NCI-H524 treated with DMSO at 0.1 percent for 48 hours (cell line): ENCODE measurements around the gene PACS2.
A peak's percentile ranks its signal among the peaks of the same experiment; 100 is the strongest.
"Not testable (repeated sequence)": the region's sequence is repeated elsewhere in the genome, so short reads cannot be mapped to it uniquely, and the experiment has no call there.

ENCODE experiments used
- DNase-seq: peaks from one replicate; lab custom pipeline; 2025; lab: John Stamatoyannopoulos, UW

Gene PACS2

DNA sequence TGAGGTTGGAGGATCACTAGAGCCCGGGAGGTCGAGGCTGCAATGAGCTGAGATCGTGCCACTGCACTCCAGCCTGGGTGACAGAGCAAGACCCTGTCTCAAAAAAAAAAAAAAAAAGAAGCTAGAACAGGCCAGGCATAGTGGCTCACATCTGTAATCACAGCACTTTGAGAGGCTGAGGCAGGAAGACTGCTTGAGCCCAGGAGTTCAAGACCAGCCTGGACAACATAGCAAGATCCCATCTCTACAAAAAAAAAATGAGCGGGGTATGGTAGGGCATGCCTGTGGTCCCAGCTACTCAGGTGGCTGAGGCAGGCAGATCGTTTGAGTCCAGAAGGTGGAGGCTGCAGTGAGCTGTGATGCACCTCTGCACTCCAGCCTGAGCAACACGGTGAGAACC lies 25.6 kb upstream of the PACS2 start:
- not testable (repeated sequence) for DNase-seq

DNA sequence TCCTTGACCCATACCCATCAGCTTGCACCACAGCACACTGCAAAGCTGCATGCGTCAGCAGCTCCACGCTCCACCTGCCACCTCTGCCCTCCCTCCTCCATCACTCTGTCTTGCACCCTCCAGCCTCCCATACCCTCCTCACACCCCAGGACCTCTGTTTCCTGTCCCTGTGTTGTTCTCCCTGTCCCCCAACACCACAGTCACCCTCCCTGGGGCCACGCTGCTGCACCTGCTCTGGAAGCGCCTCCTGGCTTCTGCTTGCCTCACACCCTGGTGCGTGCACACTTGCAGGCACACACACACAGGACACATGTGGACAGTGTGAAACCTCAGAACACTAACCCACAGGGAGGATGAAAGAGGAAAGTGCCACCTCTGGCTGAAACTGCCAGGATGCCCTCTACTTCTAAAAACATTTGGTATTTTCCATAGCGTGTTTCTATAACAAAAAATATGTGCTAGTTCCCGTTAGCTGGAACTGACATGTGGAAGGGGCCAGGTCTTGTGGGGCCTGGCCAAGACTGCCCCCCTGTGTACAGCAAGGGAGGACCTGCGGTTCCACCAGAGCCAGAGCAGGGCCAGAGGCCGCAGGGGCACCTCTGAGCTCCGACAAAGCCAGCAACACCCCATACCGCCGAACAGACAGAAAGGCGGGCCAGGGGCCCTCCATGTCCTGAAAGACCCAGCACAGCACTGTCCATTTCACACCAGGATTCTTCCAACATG lies 23.8 kb upstream of the PACS2 start:
- DNase-seq: no peak

DNA sequence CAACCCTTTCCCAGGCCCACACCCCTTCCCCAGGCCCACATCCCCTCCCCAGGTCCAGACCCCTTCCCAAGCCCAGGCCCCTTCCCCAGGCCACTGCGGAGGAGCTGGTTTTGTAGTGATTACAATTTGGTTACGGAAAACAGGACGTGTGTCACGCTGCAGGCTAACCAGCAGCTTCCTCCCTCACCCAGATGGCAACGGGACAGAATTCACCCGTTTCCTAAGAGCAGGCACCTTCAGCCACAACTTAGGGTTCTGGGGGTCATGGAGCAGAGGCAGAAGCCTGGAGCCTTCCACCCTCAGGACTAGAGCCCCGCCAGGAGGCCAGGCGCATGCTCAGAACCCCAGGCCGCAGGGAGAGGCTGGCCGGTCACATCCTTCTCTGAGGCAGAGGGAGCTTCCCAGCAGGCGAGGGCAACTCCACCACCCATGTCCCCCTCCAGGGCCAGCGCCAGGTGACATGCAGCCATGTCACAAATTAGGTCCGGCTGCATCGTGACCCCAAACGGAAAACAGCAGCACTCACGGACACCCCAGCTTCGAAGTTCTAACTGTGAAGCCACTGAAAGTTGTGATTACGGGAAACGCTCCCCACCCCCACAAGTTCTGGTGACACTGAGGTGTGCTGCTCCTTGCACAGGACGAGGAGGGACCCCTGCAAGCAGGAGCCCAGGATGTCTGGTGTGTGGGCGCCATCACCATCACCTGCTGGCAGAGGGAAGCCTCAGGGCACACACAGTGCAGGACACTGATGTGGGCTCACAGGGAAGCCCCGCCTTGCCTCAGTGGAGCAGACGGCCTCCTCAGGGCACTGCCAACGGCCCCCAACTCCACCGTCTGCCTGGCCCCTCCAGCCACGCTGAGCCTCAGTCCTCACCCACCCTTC lies 21.5 kb upstream of the PACS2 start:
- no peak for DNase-seq

DNA sequence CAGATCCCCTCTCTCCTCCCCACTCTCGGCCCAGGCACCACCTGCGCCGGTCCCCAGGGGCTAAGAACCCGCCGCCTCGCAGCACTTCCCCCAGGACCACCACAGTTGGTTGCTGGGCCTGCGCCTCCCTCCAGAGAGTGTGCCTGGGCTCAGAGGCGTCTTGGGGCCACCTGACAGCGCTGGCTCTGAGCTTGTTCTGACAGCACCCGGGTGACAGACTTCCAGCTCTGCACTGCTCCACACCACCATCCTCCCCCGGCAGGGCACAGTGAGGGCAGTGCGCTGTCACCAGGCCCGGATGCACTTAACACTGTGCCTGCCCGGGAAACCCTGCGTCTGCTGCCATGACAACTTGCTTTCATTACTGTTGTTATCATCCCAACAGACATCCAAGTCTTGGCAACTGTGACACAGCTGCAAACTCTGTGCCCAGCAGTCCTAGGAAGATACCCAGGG lies 20.4 kb upstream of the PACS2 start:
- no peak for DNase-seq

DNA sequence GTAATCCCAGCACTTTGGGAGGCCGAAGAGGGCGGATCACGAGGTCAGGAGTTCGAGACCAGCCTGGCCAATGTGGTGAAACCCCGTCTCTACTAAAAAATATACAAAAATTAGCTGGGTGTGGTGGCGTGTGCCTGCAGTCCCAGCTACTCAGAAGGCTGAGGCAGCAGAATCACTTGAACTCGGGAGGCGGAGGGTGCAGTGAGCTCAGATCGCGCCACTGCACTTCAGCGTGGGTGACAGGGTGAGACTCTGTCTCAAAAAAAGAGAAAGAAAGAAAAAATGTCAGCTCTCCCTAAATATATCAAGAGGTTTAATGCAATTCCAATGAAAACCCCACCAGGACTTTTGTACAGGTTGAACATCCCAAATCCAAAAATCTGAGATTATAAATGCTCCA lies 17.2 kb upstream of the PACS2 start:
- DNase-seq: not testable (repeated sequence)

DNA sequence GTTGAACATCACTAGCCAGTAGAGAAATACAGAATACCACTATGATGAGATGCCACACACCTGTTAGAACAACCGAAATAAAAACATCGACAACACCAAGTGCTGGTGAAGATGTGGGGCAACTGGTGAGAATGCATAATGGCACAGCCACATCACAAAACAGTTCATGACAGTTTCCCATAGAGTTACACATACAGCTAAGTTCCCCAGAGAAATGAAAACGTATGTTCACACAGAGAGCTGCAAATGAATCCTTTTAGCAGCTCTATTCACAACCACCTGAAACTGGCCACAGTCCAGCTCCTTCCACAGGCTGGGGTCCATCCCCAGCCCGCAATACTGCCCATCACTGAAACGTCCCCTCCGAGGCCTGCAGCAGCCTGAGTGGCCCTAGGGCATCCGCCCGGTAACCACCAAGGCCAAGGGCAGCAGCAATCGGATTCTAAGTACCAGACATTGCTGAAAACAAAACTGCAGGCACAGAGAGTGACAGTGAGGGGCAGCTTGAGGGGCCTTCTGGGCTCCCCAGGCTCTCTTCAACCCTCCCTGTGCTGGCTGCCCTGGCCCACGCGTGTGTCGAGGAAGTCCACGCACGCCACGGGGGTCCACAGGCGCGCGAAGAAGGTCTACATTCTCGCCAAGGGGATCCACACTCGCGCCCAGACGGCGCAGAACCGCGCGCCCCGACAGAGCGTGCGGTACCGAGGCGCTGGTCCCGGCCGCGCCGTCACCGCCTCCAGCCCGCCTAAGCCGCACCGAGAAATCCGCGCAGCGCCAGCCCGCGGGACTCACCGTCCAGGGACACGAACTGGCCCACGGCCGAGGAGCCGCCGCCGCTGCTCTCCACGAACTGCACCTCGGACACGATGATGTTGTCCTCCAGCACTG lies 14.7 kb upstream of the PACS2 start:
- DNase-seq: no peak

DNA sequence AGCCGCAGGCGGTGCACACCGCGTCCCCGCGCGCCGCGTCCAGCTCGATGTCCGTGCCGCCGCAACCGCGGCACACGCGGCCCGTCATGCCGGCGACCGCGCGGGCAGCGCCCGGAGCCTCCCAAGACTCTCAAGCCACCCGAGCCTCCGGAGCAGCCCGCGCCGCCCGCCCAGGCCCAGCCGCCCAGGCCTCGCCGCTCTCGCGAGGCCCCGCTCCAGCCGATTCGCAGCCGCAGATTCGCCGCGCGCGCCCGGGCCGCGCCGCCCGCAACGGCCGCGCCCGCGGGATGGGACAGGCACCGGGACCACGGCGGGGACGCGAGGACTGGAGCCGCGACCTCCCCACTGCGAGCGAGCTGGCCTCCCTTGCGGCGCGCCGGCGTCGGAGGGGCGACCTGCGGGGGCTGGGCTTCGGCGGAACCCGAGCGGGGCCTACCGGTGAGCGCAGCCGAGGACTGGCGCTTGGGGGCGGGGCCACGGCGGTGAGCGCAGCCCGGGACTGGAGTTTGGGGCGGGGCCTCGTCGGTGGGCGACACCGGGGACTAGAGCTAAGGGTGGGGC lies 13.9 kb upstream of the PACS2 start, which contains the start of gene BRF1:
Gene BRF1 (minus strand): TSS at position 460 of the 561 bp plus-strand sequence. CDS start 372 bp downstream, at position 88.
- no peak for DNase-seq

DNA sequence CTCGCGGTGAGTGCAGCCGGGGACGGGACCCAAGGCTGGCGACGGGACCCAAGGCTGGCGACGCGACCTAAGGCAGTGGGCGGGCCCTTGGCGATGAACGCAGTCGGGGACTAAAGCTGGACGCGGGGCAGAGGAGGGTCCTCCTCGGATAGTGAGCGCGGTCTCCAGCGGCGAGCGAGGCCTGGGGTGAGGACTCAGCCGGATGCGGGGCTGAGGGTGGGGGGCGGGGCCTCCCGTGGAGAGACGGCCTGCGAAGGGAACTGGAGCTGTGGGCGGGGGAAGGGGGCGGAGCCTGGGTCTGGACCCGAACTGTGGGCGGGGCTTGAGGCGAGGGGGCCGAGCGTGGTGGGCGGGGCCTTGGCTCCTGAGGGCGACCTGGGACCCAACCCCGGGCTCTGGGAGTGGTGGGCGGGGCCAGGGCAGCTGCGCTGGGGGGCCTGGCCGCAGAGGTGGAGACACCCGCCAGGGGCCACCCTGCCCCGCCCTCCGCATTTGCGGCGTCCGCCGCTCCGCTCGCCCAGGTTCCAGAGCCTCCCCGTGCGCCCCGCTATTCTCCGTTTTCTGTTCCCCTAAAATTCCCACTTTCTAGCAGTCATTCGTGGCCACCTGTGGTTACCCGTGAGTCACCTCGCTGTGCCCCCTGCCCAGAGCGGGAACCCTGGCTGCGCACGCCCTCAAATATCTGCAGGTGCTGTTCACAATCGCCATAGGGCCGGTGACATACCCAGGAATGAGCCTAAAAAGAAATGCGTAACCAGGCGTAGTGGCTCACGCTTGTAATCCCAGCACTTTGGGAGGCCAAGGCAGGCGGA lies 13.2 kb upstream of the PACS2 start:
- peak; percentile 81 for DNase-seq

DNA sequence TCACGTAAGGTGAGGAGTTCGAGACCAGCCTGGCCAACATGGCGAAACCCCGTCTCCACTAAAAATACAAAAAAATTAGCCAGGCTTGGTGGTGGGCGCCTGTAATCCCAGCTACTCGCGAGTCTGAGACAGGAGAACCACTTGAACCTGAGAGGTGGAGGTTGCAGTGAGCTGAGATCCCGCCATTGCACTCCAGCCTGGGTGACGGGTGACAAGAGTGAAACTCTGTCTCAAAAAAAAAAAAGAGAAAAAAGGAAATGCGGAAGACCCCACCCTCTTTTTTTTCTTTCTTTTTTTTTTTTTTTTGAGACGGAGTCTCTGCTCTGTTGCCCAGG lies 12.7 kb upstream of the PACS2 start:
- DNase-seq: not testable (repeated sequence)

DNA sequence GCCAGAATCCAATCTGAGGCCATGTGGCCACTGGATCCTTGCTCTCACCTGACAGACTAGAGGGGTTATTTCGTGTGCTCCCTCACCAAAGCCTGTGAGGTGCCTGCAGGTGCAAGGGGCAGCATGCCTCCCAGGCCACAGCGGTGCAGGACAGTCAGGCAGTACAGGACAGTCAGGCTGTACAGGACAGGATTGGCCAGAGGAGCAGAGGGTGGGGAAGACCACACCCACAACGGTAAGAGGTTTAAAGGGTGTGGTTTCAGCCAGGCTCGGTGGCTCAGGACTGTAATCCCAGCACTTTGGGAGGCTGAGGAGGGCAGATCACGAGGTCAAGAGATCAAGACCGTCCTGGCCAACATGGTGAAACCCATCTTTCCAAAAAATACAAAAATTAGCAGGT lies 10.6 kb upstream of the PACS2 start:
- DNase-seq: no peak

DNA sequence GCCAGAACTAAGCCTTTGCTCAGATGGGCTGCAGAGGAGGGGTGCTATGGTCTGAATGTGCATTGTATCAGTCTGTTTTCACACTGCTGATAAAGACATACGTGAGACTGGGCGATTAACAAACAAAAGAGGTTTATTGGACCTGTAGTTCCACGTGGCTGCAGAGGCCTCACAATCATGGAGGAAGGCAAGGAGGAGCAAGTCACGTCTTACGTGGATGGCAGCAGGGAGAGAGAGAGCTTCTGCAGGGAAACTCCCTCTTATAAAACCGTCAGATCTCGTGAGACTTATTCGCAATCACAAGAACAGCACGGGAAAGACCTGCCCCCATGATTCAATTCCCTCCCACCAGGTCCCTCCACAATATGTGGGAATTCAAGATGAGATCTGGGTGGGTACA lies 10.0 kb upstream of the PACS2 start:
- DNase-seq: no peak

DNA sequence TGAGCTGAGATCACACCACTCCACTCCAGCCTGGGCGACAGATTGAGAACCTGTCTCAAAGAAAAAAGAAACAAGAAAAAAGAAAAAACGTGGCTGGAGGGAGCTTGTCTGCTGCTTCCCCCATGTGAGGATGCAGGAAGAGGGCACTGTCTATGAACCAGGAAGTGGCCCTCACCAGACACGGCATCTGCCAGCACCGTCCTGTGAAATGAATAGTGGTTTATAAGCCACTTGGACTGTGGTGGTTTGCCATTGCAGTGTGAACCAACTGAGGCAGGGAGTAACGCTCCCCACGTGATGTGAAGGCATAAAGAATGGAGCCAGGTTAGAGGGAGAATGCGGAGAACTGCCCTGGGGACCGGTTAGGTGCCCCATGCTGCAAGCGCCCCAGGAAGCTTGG lies 9.2 kb upstream of the PACS2 start:
- no peak for DNase-seq

DNA sequence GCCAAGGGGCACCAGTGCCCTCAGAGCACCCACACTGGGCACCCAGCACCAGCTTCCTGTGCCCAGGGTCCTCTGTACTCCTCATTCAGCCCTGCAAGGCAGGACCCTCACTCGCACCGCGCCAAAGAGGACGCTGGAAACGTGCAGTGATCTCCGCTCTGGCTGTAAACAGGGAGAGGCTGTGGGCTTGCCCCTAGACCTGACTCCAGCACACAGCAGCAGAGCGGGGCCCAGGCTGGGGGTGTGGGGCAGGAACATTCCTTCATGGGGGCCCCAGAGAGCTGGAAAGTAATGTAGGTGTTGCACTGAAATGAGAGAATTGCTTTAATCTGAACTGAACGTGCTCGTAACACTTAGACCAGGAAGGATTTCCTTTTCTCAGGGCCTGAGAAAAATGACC lies 8.8 kb upstream of the PACS2 start:
- DNase-seq: no peak

DNA sequence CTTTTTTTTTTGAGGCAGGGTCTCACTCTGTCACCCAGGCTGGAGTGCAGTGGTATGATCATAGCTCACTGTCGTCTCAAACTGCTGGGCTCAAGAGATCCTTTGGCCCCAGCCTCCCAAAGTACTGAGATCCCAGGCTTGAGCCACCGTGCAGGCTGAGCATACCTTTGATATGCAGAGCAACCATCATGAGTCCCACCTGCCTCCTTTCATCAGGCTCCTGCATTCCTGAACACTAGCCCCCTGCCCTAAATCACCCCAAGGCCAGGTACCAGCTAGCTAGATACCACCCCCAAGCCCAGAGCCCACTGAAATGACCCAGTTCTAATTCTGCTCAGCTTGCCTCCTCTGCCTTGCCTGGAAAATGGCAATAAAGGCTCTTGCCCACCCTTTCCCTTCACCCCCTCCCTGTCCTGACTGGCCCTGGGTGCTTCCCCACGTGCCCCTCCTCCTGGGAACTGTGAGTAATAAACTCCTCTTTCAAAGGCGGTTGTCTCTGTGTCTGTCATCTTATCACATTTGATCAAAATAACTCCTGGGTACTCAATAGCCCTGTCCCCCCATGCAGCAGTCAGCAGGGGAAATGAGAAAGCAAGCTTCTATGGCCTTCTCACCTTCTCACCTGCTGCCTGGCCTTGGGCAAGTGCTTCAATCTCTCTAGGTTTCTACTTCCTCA lies 7.4 kb upstream of the PACS2 start:
- no peak for DNase-seq

DNA sequence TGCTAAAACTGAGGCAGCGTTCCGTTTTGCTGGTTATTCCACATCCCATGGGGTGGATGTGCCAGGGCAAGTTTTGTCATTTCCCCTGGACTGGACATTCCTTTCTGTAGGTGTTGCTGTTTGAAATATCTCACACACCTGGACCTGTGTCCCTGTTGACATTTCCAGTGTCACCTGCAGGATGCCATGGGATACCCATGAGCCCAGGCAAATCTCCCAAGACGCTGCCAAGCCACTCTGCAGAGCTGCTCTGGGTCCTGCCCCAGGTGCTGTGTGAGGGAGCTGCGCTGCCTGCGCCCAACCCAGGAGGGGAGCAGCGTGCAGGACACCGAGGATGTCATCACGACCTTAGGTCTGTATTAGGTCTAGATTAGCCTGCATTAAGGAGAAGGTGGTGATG lies 5.2 kb upstream of the PACS2 start:
- no peak for DNase-seq

DNA sequence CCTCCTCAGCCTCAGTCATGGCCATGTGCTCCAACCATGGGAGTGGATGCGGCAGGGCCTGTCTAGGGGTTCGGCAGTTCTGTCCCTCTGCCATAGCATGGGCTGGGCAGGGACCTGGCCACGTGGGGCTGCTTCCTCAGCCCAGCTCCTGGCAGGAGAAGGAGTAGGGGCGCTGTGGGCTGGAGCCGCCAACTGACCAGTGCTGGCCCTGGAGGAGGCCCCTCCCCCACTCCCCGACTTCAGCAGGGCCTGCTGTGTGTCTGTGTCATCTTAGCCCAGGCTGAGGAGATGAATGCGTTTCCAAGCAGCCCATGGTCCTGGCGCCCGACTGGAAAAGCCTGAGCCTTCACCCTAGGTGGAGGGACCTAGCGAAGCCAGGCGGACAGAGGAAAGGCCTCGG lies 2.7 kb upstream of the PACS2 start:
- DNase-seq: no peak

DNA sequence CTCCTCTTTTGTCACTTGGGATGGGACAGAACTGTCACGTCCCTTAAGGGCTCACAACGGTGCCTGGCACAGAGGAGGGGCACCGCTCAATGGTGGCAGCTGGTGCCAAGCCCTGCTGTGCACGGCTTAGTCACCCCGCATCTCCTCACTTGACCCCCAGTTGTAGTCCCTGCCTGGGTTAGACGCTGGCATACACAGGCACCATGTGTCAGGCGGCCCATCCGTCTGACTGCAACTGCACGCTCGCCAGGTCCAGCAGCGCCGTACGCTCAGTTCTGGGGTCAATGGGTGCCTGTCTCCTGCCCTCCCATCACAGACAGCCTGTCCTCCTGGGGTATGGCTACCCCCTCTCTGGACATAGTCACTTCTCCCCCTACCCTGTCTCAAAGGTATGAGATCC lies 1.6 kb upstream of the PACS2 start:
- DNase-seq: no peak

DNA sequence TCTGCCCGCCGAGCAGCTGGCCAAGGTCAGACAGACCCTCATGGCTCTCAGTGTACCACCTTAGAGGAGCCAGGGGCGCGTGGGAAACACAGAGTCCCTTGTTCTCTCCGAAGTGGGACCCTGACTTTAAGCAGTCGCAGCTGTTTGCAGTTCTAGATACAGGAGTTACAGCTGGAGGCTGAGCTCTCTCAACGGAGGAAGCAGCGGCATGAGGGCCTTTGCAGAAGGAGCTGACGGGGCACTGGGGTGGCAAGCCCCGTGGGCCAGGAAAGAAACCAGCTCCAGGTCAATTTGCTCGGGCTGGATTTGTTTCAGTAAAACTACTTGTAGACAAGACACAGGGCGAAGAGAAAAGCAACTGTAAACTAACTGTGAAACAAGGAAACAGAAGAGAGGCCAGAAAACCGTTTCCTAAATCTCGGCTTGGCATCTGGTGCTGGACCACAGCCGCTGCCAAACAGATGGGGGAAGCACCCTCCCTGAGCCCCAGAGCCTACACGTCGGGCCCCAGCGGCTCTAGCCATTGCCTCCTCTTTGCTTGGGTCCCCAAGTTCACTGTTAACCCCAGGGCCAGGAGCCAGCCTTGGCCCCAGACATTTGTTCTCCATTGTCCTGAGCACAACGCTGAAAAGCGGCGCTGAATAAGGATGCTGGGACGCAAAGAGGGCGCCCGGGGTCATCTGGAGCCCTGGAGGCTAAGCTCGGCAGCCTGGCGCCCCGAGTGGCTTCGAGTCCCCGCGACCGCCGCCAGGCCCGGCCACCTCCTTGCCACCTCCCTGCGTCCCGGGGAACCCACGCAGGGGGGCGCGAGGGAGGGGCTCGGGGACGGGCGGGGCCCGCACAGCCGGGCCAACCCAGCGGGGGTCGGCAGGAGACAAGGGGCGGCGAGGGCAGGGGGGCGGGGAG lies 914 bp upstream of the PACS2 start:
- no peak for DNase-seq

DNA sequence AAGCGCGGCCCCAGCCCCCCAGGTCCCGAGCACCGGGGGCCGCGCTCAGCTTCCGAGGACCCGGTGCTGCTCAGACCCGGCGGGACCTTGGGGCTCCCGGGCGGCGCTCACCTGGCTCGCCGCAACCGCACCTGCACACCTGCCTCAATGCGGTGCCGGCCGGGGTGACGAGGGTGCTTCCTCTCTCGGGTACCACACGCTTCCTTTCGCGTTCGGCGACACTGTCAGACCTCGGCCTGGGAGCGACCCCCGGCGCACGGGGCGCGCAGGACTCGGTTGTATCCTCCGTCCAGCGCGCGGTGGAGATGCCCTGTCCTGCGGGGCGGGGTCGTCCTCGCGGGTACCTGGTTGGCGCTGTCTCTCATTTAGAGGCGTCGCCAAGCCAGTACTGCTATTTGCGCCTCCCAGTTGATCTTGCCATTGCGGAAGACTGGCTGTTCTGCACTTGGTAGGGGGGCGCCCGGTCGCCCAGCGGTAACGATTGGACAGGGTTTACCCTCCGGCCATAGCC lies 718 bp downstream of the PACS2 start:
- no peak for DNase-seq
